HG03457 (cell line): ENCODE results near the gene CFAP206.

ENCODE experiments used
- ATAC-seq: cut with Tn5 transposase; IDR thresholded peaks from one replicate; pipeline ENCODE4 v1.9.1; 2021; ENCODE audit warnings: moderate number of reproducible peaks; ENCODE audit not compliant: unreplicated experiment

Gene CFAP206, protein sequence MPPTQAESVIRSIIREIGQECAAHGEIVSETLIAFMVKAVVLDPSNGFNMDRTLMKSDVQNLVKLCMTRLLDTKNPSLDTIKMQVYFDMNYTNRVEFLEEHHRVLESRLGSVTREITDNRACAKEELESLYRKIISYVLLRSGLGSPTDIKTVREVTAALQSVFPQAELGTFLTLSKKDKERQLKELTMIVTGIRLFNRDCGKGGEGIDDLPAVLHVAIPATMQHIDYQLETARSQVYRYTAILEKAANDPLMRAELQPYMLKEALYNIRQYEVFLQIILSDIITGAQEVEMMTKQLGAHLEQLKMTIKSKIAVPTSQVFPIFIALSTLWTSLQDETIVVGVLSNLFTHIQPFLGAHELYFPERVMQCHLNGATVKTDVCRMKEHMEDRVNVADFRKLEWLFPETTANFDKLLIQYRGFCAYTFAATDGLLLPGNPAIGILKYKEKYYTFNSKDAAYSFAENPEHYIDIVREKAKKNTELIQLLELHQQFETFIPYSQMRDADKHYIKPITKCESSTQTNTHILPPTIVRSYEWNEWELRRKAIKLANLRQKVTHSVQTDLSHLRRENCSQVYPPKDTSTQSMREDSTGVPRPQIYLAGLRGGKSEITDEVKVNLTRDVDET

DNA sequence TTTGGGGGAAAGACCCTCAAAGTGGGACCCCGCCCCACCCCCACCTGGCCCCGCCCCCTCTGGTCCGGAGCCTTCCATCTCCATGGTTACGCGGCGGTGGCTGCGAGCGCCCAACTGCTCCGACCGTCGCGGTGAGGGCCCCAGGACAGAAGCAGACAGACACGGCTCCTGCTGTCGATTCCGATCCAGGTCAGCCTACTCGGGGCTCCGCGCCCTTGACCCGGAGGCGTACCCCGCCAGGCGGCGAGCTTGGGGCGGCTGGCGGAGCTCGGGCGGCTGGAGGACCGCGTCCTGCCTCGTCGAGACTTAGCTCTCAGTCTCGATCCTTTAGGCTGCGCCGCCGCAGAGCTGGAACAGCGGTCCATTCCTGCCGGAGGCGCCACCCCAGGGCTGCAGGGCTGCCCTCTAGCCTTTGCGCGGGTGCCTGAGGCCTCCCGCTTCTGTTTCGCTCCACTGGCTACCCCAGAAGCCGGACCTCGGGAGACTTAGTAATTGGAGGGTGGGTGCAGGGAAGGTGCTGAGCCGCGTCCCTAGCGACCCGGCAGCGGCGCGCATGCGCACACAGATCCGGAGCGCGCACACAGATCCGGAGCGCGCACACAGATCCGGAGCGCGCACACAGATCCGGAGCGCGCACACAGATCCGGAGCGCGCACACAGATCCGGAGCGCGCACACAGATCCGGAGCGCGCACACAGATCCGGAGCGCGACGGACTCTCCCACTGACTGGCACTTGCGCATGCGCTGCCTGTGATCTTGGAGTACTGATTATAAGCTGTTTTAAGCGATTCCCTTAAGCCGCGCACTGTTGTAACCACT lies at the start of gene CFAP206:
CFAP206 (plus strand) TSS at position 72 of the 820 bp plus-strand sequence. CDS start 1,868 bp downstream, outside the sequence.
- peak; percentile 68 for ATAC-seq

DNA sequence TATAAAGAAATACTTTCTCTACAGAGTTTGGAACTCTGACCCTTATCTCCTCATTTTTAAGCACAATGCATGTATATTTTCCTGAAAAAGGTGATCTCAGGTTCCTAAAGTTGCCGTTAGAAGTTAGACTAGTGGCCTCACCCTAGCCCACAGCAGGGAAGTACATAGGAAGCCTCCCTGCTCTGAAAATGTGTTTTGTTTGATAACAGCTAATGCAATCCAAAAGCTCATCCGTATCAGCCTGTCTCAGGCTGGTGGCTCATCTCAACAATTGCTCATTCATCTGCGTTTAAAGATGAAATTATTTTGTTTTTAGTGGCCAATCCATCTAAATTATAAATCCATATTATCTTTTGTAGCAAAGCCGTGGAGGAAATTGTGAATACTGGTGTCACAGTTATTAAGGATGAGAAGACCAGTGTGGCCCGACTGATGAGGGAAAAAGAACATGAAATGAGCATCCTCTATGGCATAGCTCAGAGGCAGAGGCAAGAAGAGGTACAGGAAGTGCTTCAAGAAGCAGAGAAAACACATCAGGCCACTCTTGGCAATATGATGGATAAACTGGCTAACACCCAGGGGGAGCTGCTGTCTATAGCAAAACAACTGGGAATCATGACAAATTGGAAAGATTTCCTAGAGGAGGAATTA lies 43.0 kb upstream of the CFAP206 start:
- no peak for ATAC-seq

DNA sequence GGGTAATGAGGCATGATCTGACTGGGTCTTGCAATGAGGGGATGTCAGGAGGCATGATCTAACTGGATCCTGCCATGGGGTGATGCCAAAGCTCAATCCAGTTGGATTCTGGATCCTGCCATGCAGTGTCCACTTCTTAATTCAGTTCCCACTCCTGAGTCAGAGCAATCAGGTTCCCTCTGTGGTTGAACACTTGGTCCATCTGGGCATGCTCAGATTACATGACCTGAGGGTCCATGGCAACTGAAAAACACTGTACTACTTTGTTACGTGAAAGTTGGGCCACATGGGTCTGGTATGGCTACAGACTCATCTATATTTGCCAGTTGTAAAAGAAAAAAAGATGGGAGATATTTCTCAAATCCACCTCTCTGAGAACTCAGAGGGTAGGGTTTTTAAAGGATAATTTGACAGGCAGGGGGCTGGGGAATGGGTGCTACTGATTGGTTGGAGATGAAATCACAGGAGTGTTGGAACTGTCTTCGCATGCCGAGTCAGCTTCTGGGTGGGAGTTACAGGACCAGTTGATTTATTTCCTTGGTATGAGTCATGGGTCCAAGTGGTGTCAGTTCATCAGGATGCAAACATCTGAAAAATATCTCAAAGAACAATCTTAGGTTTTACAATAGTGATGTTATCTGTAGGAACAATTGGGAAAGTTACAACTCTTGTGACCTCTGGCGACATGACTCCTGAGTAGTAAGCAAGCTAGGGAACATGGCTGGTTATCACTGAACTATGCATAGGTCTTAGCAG lies 41.5 kb upstream of the CFAP206 start:
- ATAC-seq: no peak

- ATAC-seq: no peak
These were observed 40.9 kb upstream of the CFAP206 start for GRCh38 chr6:87366899-87367298.

DNA sequence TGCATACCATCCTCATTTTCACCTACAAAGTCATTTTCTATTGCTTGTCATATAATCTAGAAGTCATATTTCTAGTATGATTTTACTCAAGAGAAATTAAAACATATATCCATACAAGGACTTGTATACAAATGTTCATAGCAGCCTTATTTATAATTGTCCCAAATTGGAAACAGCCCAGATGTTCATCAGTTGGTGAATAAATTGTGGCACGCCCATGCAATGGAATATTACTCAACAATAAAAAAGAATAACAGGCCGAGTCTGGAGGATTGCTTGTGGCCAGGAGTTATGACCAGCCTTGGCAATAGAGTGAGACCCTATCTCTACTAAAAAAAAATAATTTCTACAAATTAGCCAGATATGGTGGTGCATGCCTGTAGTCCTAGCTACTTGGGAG lies 34.4 kb upstream of the CFAP206 start:
- no peak for ATAC-seq

DNA sequence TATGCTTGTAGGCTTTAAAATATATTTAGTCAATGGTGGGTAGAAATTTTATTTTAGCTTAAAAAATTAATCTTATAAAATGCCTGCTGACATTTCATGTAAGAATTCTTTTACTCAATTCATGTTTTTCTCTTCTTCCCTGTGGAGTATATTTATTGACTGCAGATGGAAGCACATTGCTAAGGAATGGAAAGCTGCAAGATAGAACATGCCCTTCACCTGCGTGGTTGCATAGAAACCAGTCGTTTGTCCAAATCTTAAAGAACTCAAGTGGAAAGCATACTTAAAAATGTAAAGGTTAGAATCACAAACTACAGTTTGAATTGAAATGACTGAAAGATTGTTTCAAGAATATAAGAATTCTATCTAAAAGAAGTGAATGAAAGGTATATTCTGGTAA lies 32.5 kb upstream of the CFAP206 start:
- ATAC-seq: no peak

GRCh38 chr6:87376643-87377042 lies 31.1 kb upstream of the CFAP206 start:
- no peak for ATAC-seq

DNA sequence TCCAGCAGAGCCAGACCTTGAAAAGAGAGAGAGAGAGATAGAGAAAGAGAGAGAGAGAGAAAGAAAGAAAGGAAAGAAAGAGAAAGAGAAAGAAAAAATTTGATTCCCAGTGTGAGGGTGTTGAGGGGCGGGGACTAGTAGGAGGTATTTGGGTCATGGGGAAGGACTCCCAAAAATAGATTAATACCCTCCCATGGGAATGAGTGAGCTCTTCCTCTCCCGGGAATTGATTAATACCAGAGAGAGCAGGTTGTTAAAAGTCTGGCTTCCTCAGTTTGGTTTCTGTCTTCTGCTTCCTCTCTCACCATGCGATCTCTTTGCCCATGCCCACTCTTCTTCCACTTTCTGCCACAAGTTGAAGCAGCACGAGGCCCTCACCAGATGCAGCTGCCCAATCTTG lies 28.8 kb upstream of the CFAP206 start:
- no peak for ATAC-seq

DNA sequence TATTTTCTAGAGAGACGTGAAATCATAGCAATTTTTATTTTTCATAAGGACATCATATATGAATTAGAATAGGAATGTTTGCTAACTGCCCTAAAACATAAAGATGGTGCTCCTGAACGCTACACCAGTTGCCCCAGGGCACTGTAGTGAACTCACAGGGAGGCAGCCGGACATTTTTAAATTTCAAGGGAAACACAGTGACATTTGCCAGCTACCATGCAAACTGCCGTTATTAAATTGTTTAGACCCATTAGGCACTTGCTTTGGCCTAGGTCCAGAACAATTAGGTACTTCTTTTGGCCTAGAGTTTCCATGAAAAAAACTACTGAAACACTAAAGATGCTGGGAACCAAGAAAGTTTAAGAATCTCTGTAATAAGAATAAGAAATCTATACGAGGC lies 24.9 kb upstream of the CFAP206 start:
- no peak for ATAC-seq

DNA sequence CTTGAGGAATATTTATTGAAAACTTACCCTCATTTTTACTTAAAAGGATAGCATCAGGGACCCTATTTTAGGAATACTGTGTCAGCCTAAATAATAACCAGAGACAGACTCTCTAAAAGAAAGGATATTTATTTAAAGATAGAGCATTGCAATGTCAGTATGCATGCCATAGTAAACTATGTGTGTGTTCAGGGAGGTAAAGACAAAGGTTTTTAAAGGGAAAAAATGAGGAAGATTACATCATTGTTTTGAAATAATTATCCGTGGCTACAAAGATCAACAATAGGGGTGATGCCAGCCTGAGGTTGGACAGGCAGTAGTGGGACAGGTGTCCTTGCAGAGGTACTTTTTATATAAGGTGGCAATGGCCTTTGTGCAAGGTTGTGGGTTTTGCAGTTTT lies 23.7 kb upstream of the CFAP206 start:
- no peak for ATAC-seq

DNA sequence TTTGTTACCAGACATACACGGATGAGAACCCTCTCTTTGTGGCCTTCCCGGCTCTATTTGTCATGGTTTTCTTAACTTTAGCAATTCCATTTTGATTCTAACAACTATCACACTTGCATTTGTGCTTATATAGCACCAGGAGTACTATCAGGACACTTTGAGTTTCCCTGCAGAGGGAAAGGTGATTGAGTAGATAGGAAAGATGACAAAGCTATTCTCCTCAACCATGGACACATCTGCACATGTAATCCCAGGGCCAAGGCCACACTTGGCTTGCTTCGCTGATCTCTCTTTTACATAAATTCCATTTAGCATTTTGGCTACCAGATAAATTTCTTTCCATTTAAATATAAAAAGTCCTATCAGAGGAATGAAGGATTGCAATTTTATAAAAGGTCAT lies 23.3 kb upstream of the CFAP206 start:
- ATAC-seq: no peak

DNA sequence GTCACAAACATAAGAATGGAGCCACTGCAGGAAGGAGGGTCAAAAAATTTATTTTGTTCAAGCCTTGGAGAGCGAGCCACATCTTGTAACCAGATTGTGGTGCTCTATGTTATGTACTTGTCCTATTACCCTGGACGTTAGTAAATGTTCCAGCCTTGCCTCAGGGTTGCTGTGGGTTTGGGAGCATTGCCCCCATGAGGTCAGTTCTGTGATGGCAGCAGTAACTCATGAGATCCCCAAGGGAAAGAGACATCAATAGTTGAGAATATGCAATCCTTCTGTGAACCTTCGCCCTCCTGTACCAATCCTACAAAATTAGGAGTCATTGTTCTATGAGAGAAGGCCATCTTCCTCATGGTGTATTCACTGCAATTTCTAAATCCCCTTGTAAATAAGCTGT lies 16.4 kb upstream of the CFAP206 start:
- ATAC-seq: no peak

- ATAC-seq: no peak
These were observed 14.6 kb upstream of the CFAP206 start for GRCh38 chr6:87393026-87393622.

DNA sequence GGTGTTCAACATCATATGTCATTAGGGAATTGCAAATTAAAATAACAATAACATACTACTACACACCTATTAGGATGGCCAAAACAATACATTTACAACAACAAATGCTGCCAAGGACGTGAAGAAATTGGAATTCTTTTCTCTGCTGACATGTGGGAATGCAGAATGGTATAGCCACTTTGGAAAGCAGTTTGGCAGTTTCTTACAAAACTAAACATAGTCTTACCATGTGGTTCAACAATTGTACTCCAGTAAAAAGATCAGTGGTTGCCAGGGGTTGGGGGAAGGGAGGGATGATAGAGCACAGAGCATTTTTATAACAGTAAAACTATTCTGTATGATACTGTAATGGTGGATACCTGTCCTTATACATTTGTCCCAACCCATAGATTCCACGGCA lies 12.3 kb upstream of the CFAP206 start:
- no peak for ATAC-seq

DNA sequence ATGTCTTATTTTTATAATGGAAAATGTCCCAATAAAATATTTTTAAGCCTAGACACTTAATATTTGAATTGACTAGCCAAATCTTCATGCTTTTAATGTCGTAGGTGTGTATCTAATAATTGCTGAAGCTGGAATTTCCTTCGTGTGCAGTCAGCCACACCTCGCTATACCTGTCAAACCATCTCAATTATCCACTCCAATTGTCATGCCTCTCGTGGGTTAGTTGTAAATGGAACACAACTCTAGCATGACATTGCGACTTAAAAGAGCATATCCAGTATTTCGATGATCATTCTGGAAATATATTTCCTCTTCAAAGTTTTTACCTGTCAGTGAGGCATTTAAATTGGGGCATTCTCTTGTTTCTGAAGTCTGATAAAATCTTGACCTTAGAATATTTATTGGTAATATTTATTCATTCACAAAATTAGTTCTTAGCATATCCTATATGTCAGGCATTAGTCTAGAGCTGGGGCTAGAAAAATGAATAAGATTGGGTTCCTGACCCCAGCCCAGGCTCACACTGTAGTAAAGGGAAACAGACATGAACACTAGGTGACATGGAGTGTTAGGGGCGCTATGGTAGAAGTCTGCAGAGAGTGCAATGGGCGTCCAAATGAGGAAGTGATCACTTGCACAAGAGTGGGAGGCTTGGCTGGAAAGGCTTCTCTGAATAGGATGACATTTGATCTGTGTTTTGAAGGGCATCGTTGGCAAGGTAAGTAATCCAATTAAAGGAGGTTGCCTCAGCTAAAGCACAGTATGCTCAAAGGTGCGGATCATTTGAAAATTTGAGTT lies 11.0 kb upstream of the CFAP206 start:
- ATAC-seq: no peak

DNA sequence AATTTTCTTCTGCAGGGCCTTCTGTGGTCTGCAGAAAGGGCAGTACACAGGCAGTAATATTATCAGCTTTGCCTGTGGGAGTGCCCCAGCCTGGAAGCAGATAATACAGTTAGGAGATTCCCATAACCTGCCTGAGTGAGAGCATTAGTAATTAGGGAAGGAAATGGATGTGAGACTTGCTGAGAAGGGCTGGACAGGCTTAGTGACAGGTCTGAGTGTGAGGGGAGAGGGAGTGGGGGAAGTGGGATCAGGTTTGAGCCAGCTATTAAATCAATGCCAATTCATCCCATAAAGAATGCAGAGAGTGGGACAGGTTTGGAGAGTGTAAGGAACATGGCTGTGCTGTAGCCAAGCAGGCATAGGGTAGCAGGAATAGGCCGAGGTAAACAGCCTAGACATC lies 10.1 kb upstream of the CFAP206 start:
- ATAC-seq: no peak

DNA sequence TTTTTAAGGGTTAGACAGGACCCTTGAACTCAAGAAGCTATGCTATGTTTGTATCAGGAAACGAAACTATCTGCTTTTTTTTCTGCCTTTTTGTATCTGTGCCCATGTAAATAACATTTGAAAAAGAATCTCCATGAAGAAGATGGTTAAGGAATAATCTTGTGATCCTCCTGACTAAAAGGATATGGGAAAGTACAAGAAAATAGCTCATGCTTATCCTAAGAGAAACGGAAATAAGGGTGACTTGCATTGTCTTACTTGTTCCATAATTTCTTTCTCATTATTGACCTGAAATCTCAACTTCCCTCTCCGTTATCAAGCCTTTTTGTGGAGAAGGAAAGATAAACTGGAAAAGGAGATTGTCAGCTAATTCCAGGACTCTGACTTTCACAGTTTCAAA lies 5.9 kb upstream of the CFAP206 start:
- ATAC-seq: no peak

- peak; percentile 18 for ATAC-seq
These were observed 241 bp upstream of the CFAP206 start for GRCh38 chr6:87407561-87407900.

GRCh38 chr6:87408721-87409155 lies 966 bp downstream of the CFAP206 start:
- ATAC-seq: peak; percentile 5
